SU-DHL-6 (cell line): ENCODE data around the gene PEX7.

Experiments used
- H2AFZ ChIP-seq: fragments of 200-600 bp; sonication (generic); 2 replicates; pipeline ENCODE4 v1.6.1; 2014; ENCODE audit warnings: low read depth, mild to moderate bottlenecking, moderate library complexity, mixed read lengths, antibody characterized with exemption, low read length; ENCODE audit not compliant: severe bottlenecking
- H3F3A ChIP-seq: fragments of 200-600 bp; shearing (Covaris generic); 2 replicates; pipeline ENCODE4 v1.6.0; 2016; ENCODE audit warnings: antibody characterized with exemption, mild to moderate bottlenecking; ENCODE audit not compliant: insufficient read depth
- H3K27ac ChIP-seq: fragments of 200-600 bp; sonication (generic); 2 replicates; pipeline ENCODE4 v1.5.1; 2016; ENCODE audit warnings: low read depth, mild to moderate bottlenecking, low read length, moderate library complexity, mixed read lengths
- H3K27me3 ChIP-seq: fragments of 200-600 bp; sonication (generic), shearing (Covaris generic); 2 replicates; pipeline ENCODE4 v1.6.0; 2014; ENCODE audit warnings: mild to moderate bottlenecking, low read length
- H3K36me3 ChIP-seq: fragments of 200-600 bp; sonication (generic); 2 replicates; pipeline ENCODE4 v1.6.1; 2014; ENCODE audit warnings: mild to moderate bottlenecking, low read length, mixed read lengths
- H3K4me2 ChIP-seq: fragments of 300-600, 200-600 bp; shearing (Covaris generic), sonication (generic); 2 replicates; pipeline ENCODE4 v1.6.0; 2014; ENCODE audit warnings: low read length, low read depth, mild to moderate bottlenecking; ENCODE audit not compliant: poor library complexity, severe bottlenecking
- H3K4me3 ChIP-seq: fragments of 200-600 bp; sonication (generic); 2 replicates; pipeline ENCODE4 v1.5.1; 2014; ENCODE audit warnings: antibody characterized with exemption, low read length, mild to moderate bottlenecking, mixed read lengths; ENCODE audit not compliant: insufficient read depth, poor library complexity, severe bottlenecking
- H3K79me2 ChIP-seq: fragments of 200-600 bp; sonication (generic); 2 replicates; pipeline ENCODE4 v1.6.1; 2014; ENCODE audit warnings: mild to moderate bottlenecking, low read length, moderate library complexity; ENCODE audit not compliant: insufficient read depth
- H3K9ac ChIP-seq: fragments of 200-600 bp; sonication (generic); 2 replicates; pipeline ENCODE4 v1.7.0; 2014; ENCODE audit warnings: mild to moderate bottlenecking, low read length
- H3K9me2 ChIP-seq: fragments of 200-600 bp; sonication (generic); replicated peaks from 2 replicates; pipeline ENCODE4 v1.6.1; 2014; ENCODE audit warnings: low read length; ENCODE audit not compliant: insufficient read depth
- H3K9me3 ChIP-seq: fragments of 200-600 bp; sonication (generic); 2 replicates; pipeline ENCODE4 v1.6.1; 2014; ENCODE audit warnings: low read length, mixed read lengths; ENCODE audit not compliant: insufficient read depth
- H4K20me1 ChIP-seq: fragments of 200-600 bp; sonication (generic); 2 replicates; pipeline ENCODE4 v1.6.1; 2014; ENCODE audit warnings: low read depth, mild to moderate bottlenecking, antibody characterized with exemption, low read length, moderate library complexity, mixed read lengths
- EZH2phosphoT487 ChIP-seq: fragments of 200-600 bp; sonication (generic), shearing (Covaris generic); conservative IDR thresholded peaks from 2 replicates; pipeline ENCODE4 v1.6.1; 2018; ENCODE audit warnings: mild to moderate bottlenecking, antibody characterized with exemption, low read length, moderate library complexity, mixed read lengths
- TF ChIP-seq, protein P1 (sequence below): fragments of 200-600 bp; sonication (generic); IDR thresholded peaks from one replicate; pipeline ENCODE4 v1.5.1; 2017; ENCODE audit warnings: antibody characterized with exemption, mild to moderate bottlenecking, low read length, moderate library complexity; ENCODE audit not compliant: insufficient read depth, poor library complexity, severe bottlenecking

The PEX7 gene

DNA sequence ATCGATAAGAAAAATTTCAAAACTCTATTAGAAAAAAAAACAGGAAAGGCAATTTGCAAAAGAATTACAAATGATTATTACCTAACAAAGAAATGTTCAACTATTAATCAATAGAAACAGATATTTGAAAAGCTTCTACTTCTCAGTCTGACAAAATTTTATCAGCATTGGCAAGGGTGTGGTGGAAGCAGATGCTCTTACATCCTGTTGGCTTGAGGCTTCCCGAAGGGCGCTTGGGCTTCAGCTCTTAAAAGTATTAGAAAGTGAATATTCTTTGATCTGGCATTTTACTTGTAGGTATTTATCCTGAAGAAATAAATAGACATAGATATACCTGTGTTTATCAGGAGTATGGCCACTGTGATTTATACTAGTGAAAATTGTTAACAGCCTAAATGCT is 138.4 kb downstream of the PEX7 start:
- Histone ChIP-seq H4K20me1 (no peaks in the 10 kb centered on the region), H3K4me2 (no peak overlapping the region), H3K4me3 (no peak overlapping the region), H3K9me2 (no peaks in the 10 kb centered on the region), H3K27ac (no peak overlapping the region), H3K9me3 (no peaks in the 10 kb centered on the region), H3F3A (no peaks in the 10 kb centered on the region), H2AFZ (no peak overlapping the region), H3K79me2 (no peaks in the 10 kb centered on the region), H3K27me3 (no peaks in the 10 kb centered on the region), H3K36me3 (no peaks in the 10 kb centered on the region), H3K9ac (no peak overlapping the region)
- TF ChIP-seq, protein P1, sequence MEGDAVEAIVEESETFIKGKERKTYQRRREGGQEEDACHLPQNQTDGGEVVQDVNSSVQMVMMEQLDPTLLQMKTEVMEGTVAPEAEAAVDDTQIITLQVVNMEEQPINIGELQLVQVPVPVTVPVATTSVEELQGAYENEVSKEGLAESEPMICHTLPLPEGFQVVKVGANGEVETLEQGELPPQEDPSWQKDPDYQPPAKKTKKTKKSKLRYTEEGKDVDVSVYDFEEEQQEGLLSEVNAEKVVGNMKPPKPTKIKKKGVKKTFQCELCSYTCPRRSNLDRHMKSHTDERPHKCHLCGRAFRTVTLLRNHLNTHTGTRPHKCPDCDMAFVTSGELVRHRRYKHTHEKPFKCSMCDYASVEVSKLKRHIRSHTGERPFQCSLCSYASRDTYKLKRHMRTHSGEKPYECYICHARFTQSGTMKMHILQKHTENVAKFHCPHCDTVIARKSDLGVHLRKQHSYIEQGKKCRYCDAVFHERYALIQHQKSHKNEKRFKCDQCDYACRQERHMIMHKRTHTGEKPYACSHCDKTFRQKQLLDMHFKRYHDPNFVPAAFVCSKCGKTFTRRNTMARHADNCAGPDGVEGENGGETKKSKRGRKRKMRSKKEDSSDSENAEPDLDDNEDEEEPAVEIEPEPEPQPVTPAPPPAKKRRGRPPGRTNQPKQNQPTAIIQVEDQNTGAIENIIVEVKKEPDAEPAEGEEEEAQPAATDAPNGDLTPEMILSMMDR: no peak
- TF ChIP-seq EZH2phosphoT487: no peak

DNA sequence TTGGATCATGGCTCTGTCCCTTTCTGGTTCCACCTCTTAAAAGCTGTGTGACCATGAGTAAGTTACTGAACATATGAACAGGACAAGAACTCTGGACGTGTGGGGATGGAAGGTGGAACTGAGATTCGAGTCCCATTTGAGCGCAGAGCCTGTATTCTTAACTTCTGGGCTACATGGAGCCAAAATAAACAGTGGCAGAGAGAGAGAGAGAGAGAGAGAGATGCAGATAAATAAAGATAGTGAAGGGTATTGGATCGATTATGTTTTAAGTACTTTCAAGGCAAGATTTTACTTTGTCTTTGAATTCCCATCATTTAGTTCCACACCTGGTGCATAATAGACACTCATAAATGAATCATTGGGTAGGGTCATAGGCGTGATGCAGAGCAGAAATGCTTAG is 139.5 kb downstream of the PEX7 start:
- Histone ChIP-seq H3K27ac (no peak overlapping the region), H3K27me3 (no peaks in the 10 kb centered on the region), H4K20me1 (no peaks in the 10 kb centered on the region), H3F3A (no peaks in the 10 kb centered on the region), H3K4me2 (no peak overlapping the region), H3K36me3 (no peaks in the 10 kb centered on the region), H3K4me3 (no peak overlapping the region), H3K79me2 (no peaks in the 10 kb centered on the region), H3K9me2 (no peaks in the 10 kb centered on the region), H3K9ac (no peak overlapping the region), H3K9me3 (no peaks in the 10 kb centered on the region), H2AFZ (no peak overlapping the region)
- TF ChIP-seq EZH2phosphoT487: no peak
- TF ChIP-seq, protein P1: no peak

DNA sequence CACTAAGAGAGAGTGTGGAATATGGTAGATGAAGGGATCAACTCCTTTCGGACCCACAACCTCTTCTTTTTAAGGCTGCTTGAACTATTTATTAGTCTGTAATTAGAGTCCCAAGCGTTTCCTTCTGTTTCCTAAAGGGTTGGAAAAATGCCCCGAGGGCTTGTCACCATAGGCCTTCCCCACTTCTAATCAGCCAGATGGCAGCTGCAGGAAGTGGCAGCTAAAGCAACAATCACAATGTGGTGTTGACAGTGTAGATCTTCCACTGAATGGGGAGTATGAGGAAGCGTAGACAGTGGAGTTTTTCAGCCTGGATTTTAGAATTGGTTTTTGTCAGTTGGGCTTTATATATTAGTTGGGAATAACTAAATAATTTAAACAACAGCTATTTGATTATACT is 140.3 kb downstream of the PEX7 start:
- H3K4me3 ChIP-seq: no peak overlapping the region
- H3K79me2 ChIP-seq: no peaks in the 10 kb centered on the region
- TF ChIP-seq EZH2phosphoT487: no peak
- H3K4me2 ChIP-seq: no peak overlapping the region
- no peaks in the 10 kb centered on the region for H3F3A ChIP-seq
- H3K9ac ChIP-seq: no peak overlapping the region
- H3K27ac ChIP-seq: no peak overlapping the region
- H2AFZ ChIP-seq: no peak overlapping the region
- H3K36me3 ChIP-seq: no peaks in the 10 kb centered on the region
- H3K27me3 ChIP-seq: no peaks in the 10 kb centered on the region
- no peaks in the 10 kb centered on the region for H4K20me1 ChIP-seq
- no peaks in the 10 kb centered on the region for H3K9me3 ChIP-seq
- H3K9me2 ChIP-seq: no peaks in the 10 kb centered on the region

DNA sequence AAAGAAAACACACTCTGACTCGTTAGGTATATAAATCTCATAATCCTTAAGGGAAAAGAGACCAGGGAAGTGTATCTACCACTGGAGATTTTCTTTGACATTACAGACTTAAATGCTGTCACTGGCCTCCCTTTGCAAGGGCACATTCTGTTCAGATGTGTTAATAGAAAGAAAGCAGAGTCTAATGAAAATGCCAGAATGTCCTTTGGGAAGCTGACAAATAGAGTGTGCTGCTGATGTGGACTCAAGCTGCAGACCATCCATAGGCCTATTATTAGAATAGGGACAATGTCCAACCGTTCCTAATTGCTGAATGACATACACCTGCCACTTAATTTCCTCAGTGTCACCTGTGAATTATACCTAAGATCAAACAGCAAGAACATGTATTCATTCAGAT is 140.9 kb downstream of the PEX7 start:
- no peak overlapping the region for H3K27ac ChIP-seq
- H3K36me3 ChIP-seq: no peaks in the 10 kb centered on the region
- no peak overlapping the region for H3K4me2 ChIP-seq
- no peaks in the 10 kb centered on the region for H3K27me3 ChIP-seq
- no peaks in the 10 kb centered on the region for H4K20me1 ChIP-seq
- H3F3A ChIP-seq: no peaks in the 10 kb centered on the region
- no peaks in the 10 kb centered on the region for H3K9me3 ChIP-seq
- no peaks in the 10 kb centered on the region for H3K9me2 ChIP-seq
- no peaks in the 10 kb centered on the region for H3K79me2 ChIP-seq
- no peak overlapping the region for H3K4me3 ChIP-seq
- TF ChIP-seq, protein P1: no peak
- no peak for TF ChIP-seq EZH2phosphoT487
- H2AFZ ChIP-seq: no peak overlapping the region
- H3K9ac ChIP-seq: no peak overlapping the region
